PC-9 (cell line): Measurements from ENCODE around the gene SEC24D. TPM values are rescaled to one million over a fixed set of nuclear protein-coding genes. Genes with fewer than 3 reads are reported as not detected.

ENCODE experiments used
- BruUV-seq: library from RNA; stranded (reverse); fragments of 400-500 nt; replicated peaks from 2 replicates; lab custom pipeline; 2021; lab: Mats Ljungman, UMichigan
- CTCF ChIA-PET: fragments of 300-600 bp; sonication (Branson Sonifier 250); formaldehyde crosslinking; loops from one replicate; lab custom pipeline; 2022; ENCODE audit warnings: antibody characterized with exemption; lab: Charles Lee
- POLR2A ChIA-PET: fragments of 300-600 bp; sonication (Branson Sonifier 250); formaldehyde crosslinking; loops from one replicate; lab custom pipeline; 2022; ENCODE audit warnings: antibody characterized with exemption; ENCODE audit not compliant: unreplicated experiment; lab: Charles Lee
- DNase-seq, 2 experiments: peaks; one replicate each; pipeline versions ENCODE4 v3.0.0 to v3.0.0-alpha.2; 2015 to 2022; ENCODE audit warnings: mixed read lengths in 1 of 2
- H2AFZ ChIP-seq: fragments of 200-600 bp; sonication (generic); 2 replicates; pipeline ENCODE4 v1.8.1; 2017; ENCODE audit warnings: antibody characterized with exemption
- H3F3A ChIP-seq: fragments of 200-600 bp; sonication (generic); 2 replicates; pipeline ENCODE4 v1.8.1; 2017; ENCODE audit warnings: antibody characterized with exemption, mild to moderate bottlenecking, low read depth; ENCODE audit not compliant: insufficient read depth
- H3K27ac ChIP-seq: fragments of 200-600 bp; sonication (generic); 2 replicates; pipeline ENCODE4 v1.6.1; 2016; ENCODE audit warnings: mixed run types
- H3K27me3 ChIP-seq: fragments of 200-600 bp; sonication (generic); 2 replicates; pipeline ENCODE4 v1.6.1; 2016; ENCODE audit warnings: low read depth, mixed run types; ENCODE audit not compliant: insufficient read depth
- H3K36me3 ChIP-seq: fragments of 200-600 bp; sonication (generic); 2 replicates; pipeline ENCODE4 v1.6.1; 2016; ENCODE audit warnings: low read depth, mixed run types
- H3K4me1 ChIP-seq: fragments of 200-600 bp; sonication (generic); replicated peaks from 2 replicates; pipeline ENCODE4 v1.6.1; 2016; ENCODE audit warnings: mixed run types; ENCODE audit not compliant: insufficient read depth
- H3K4me2 ChIP-seq: fragments of 200-600 bp; sonication (generic); 2 replicates; pipeline ENCODE4 v1.6.1; 2017; ENCODE audit warnings: mixed run types
- H3K4me3 ChIP-seq: fragments of 200-600 bp; sonication (generic); 2 replicates; pipeline ENCODE4 v1.6.1; 2016; ENCODE audit warnings: mixed run types
- H3K79me2 ChIP-seq: fragments of 200-600 bp; sonication (generic); 2 replicates; pipeline ENCODE4 v1.6.1; 2017; ENCODE audit warnings: low read depth, mixed run types
- H3K9me2 ChIP-seq: fragments of 200-600 bp; sonication (generic); 2 replicates; pipeline ENCODE4 v1.8.1; 2017; ENCODE audit warnings: mild to moderate bottlenecking; ENCODE audit not compliant: insufficient read depth
- H3K9me3 ChIP-seq: fragments of 200-600 bp; sonication (generic); 2 replicates; pipeline ENCODE4 v1.8.1; 2016; ENCODE audit warnings: low read depth; ENCODE audit not compliant: insufficient read depth
- H4K20me1 ChIP-seq: fragments of 200-600 bp; sonication (generic); 2 replicates; pipeline ENCODE4 v1.8.1; 2017; ENCODE audit not compliant: insufficient read depth
- CTCF ChIP-seq: fragments of 200-600 bp; sonication (generic); conservative IDR thresholded peaks from 2 replicates; pipeline ENCODE4 v1.6.1; 2017; ENCODE audit warnings: mixed run types, antibody characterized with exemption, mild to moderate bottlenecking, moderate library complexity
- EZH2 ChIP-seq: fragments of 200-600 bp; sonication (generic); IDR thresholded peaks from 2 replicates; pipeline ENCODE4 v1.8.0; 2017; ENCODE audit warnings: antibody characterized with exemption, low read depth
- intact Hi-C: fragments of 100-400 bp; cut with micrococcal nuclease; formaldehyde crosslinking; loops from one replicate; pipeline ENCODE4 v1.10.0; 2022; ENCODE audit not compliant: unreplicated experiment
- total RNA-seq: library from RNA; stranded (reverse); gene quantifications from 2 replicates; pipeline ENCODE4 v1.2.3, GENCODE V29; 2021

Gene SEC24D
- total RNA-seq, 1 experiment from 2014 or later = 17.3 TPM

GRCh38 chr4:118736900-118737299 is 99.0 kb downstream of the SEC24D start:
- no TSS peak for BruUV-seq
- Histone ChIP-seq H3K9me2 (no peaks in the 10 kb centered on the region), H4K20me1 (no peaks in the 10 kb centered on the region), H3K27ac (no peak overlapping the region), H3K36me3 (peaks cover 10% of the 10 kb centered on the region; the same call in 1 of the 2 replicates), H3K4me2 (no peak overlapping the region), H3K79me2 (no peaks in the 10 kb centered on the region), H3K4me3 (no peak overlapping the region), H3K9me3 (no peaks in the 10 kb centered on the region), H3F3A (no peaks in the 10 kb centered on the region), H2AFZ (no peak overlapping the region), H3K27me3 (no peaks in the 10 kb centered on the region), H3K4me1 (no peaks in the 10 kb centered on the region)
- POLR2A ChIA-PET = no interaction called here
- DNase-seq = no peak
- CTCF ChIA-PET = no interaction called here
- intact Hi-C loops = no loop called here
- TF ChIP-seq EZH2 (no peak), CTCF (no peak)

GRCh38 chr4:118734491-118735205 is 101.3 kb downstream of the SEC24D start:
- ChIA-PET POLR2A (no interaction called here), CTCF (no interaction called here)
- no peaks in the 10 kb centered on the region for H3K27me3 ChIP-seq
- H3K79me2 ChIP-seq = no peaks in the 10 kb centered on the region
- peaks cover 10% of the 10 kb centered on the region; the same call in 1 of the 2 replicates for H3K36me3 ChIP-seq
- BruUV-seq = no TSS peak
- no peak overlapping the region for H3K4me2 ChIP-seq
- H3K9me3 ChIP-seq = no peaks in the 10 kb centered on the region
- no peak overlapping the region for H3K27ac ChIP-seq
- intact Hi-C loops = no loop called here
- no peak overlapping the region for H3K4me3 ChIP-seq
- H4K20me1 ChIP-seq = no peaks in the 10 kb centered on the region
- DNase-seq = no peak
- no peaks in the 10 kb centered on the region for H3F3A ChIP-seq
- H3K4me1 ChIP-seq = no peaks in the 10 kb centered on the region
- H3K9me2 ChIP-seq = no peaks in the 10 kb centered on the region
- TF ChIP-seq EZH2 = no peak
- no peak for TF ChIP-seq CTCF
- H2AFZ ChIP-seq = no peak overlapping the region

GRCh38 chr4:118732591-118733330 is 103.2 kb downstream of the SEC24D start:
- TF ChIP-seq CTCF (no peak), EZH2 (no peak)
- Histone ChIP-seq H3K27ac (no peak overlapping the region), H3K27me3 (no peaks in the 10 kb centered on the region), H2AFZ (no peak overlapping the region), H3K4me1 (no peaks in the 10 kb centered on the region), H3K4me3 (no peak overlapping the region), H3K79me2 (no peaks in the 10 kb centered on the region), H3K36me3 (peaks cover 8% of the 10 kb centered on the region; the same call in 1 of the 2 replicates), H4K20me1 (no peaks in the 10 kb centered on the region), H3K4me2 (no peak overlapping the region), H3K9me2 (no peaks in the 10 kb centered on the region), H3K9me3 (no peaks in the 10 kb centered on the region), H3F3A (no peaks in the 10 kb centered on the region)
- no peak for DNase-seq
- ChIA-PET CTCF (no interaction called here), POLR2A (no interaction called here)
- intact Hi-C loops = no loop called here
- no TSS peak for BruUV-seq
